Daoy (cell line): Measurements from ENCODE around the gene PPP1R2B. TPM values are rescaled to one million over a fixed set of nuclear protein-coding genes. Genes with fewer than 3 reads are reported as not detected.
"Not testable (repeated sequence)": the region's sequence is repeated elsewhere in the genome, so short reads cannot be mapped to it uniquely, and the experiment has no call there.

ENCODE experiments used
- DNase-seq: peaks from one replicate; pipeline ENCODE4 v3.0.0-alpha.2; 2015; ENCODE audit warnings: low read depth
- total RNA-seq: library from RNA; depleted of rRNA; stranded (reverse); fragments of >200 nt; shearing (Covaris generic); gene quantifications from 2 replicates; pipeline ENCODE4 v1.2.3, GENCODE V29; 2014; rRNA removed

The PPP1R2B gene
- total RNA-seq: 0.06 and 1.5 TPM in 2 replicates

DNA sequence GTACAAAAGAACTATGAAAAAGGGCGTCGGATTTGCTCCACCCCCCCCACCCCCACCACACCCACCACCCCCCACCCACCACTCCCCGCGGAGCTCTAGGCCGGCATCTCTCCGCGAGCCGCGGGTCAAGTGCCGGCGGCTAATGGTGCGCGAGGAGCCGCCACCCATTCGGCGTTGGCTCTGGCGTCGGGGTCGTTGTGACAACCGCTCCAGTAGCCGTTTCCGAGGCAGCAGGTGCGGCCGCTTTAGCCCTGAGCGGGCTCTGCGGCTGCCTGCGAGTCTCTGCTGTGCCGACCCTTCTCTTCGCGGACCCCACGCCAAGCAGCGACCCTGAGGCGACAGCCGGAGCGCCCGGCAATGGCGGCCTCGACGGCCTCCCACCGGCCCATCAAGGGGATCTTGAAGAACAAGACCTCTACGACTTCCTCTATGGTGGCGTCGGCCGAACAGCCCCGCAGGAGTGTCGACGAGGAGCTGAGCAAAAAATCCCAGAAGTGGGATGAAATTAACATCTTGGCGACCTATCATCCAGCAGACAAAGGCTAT, at the start of gene PPP1R2B:
Gene PPP1R2B (plus strand): TSS at position 90 of the 546 bp plus-strand sequence. CDS start 268 bp downstream, at position 358.
- peak; percentile 7 for DNase-seq

DNA sequence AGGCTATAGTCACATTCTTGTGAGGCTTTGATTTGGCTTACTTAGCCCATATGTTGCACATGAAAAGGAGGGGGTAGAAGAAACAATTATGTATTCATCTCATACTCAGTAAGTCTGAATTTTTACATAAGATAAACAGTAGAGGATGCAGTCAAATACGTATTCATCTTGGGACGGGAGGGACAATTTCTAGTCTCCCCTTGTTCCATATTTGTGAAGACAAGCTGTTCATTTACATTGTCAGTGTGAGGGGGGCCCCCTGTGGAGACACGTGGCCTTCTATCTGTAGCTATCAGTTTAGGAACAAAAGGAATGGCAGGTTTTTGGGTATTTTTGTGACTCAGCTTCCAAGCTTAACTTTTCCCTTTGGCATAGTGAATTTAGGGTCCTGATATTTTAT, 49.2 kb upstream of the PPP1R2B start:
- no peak for DNase-seq

DNA sequence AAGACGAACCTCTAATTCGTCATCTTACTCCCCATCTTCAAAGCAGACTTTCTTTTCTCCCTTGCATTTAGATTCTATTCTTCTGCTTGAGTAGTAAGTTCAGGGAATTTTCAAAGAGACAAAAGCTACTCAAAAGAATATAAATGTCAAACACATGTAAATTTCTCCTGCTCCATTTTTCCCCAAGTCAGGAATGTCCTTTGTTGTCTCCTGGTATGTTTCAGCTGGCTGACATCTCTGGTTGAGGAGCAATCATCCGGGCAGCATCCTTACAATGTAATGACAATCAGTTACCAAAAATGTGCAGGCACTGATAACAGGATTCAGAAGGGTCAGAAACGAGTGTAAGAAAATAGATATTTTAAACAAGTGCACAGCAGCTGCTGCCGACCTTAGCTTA, 47.6 kb upstream of the PPP1R2B start:
- DNase-seq: no peak

DNA sequence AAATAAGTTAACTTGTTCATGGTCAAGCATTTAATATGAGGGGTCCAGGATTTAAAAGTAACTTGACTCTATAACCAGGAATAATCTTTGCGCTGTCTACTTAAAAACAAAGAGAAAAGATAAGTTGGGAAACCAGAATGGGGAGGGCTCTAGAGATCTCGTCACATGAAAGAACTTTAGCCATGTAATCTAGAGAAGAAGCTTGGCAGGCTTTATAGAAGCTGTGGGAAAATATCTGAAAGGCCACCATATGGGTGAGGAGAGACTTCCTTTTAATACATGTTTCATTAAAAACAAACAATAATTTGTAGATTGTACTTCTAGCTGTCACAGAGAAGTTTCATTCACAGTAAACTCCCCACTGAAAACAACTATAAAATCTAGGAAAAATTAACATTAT, 46.7 kb upstream of the PPP1R2B start:
- no peak for DNase-seq

DNA sequence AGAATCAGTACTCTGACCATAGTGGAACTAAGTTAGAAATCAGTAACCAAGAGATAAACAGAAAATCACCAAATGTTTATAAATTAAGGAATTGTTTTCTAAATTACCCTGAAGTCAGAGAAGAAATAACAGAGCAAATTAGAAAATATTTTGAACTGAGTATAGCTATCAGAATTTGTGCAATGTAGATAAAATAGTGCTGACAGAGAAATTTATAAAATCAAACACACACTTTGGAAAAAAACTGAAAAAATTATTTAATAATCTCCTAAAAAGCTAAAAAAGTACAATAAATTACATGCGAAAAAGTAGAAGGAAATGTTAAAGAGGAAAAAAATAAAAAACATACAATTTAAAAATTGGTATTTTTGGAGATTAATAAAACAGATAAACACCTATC, 37.1 kb upstream of the PPP1R2B start:
- DNase-seq: no peak

DNA sequence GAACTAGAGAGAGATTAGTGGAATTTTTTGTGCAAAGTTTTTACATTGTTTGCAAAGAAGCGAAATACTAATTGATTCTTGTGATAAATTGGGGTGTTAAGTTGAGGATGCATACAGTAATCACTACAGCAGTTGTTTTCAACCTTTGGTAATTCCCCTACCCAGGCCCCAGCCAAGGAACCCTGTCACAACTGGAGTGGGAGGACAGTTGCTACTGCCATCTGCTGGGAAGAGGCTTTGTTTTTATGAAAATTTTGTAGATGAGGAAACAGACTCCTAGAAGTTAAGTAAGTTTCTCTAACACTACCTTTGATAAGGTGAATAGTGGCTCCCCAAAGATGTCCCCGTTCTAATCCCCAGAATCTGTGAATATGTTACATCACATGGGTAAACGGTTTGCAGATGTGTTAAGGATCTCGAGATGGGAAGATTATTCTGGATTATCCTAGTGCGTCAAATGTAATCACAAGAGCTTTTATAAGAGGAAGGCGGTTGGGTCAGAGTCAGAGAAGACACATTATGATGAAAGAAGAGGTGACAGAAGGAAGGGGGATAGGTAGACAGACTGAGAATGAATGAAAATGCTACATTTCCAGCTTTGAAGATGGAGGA, 34.0 kb upstream of the PPP1R2B start:
- DNase-seq: peak; percentile 26

DNA sequence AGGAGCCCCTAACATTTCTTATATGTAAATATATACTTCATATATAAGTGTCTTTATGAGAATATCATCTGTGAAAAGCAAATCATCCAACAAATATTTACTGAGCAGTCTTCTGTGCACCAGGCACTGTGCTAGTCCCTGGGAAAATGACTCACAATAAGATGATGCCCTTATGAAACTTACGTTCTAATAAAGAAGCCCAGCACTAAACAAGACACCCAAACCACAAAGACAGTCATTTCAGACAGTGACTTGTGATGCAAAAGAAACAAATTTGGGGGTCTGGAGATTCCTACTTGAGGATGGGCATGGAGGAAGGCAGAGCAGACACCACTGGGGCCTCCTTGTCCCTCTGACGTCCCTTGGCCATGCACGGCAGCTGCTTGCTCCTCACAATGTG, 30.6 kb upstream of the PPP1R2B start:
- DNase-seq: no peak

DNA sequence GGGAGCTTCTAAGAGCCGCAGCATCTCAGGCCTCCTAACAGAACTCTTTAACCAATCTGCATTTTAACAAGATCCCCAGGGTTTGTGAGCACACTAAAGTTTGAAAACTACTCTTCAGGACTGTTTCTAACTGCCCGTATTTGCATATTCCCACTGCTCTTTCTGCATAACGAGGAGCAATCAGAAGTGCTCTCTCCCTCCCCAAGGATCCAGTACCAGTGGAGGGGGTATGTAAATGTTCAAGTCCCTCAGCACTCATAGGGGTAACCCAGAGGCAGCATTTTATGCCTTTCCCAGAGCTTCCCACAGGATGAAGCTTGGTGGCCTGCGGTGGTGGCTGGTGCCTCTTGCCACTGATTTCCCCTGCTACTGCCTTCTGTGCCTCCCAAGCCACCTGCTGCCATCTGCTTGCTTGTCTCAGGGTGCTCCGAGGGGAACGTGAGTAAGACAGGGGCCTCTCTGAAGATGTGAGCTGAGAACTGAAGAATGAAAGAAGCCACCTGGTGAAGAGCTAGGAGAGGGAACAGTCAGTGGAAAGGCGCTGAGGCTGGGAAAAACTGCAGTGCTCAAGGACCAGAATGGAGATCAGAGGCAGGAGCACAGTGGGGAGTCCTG, 30.0 kb upstream of the PPP1R2B start:
- no peak for DNase-seq

DNA sequence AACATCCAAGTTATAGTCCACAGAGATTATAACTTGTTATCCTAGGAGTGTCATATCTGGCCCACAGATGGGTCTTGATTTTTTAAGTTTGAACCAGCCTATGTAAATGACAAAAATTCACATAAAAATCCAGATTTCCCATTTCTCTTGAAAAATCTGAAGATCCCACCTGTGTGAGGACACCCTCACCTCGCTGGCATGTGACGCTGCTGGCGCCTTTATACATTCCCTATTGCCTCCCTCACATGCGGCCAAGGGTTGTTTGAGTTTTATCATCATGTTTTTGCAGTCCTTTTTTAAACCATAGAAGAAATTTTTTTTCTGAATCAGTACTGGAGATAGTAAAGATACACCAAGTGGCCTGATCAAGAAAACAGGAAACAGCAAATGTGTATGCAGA, 25.9 kb upstream of the PPP1R2B start:
- DNase-seq: no peak

DNA sequence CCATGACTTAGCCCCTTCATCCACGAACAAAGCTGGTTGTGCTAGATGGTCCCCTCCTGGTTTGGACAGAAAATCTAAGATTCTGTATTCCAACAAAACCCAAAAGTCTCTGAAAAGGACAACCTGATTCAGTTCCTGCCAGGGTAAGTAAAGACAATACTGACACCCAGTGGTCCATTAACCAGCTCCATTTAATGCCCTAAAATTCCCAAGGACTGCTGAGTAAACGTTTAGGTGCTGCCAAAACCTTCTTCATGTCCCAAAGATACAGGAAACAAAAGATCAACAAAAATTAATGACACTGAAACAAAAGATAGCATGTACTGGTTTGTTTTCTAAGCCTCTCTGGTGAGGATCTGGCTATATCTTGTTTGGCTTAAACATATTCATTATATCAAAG, 25.3 kb upstream of the PPP1R2B start:
- DNase-seq: peak; percentile 33

DNA sequence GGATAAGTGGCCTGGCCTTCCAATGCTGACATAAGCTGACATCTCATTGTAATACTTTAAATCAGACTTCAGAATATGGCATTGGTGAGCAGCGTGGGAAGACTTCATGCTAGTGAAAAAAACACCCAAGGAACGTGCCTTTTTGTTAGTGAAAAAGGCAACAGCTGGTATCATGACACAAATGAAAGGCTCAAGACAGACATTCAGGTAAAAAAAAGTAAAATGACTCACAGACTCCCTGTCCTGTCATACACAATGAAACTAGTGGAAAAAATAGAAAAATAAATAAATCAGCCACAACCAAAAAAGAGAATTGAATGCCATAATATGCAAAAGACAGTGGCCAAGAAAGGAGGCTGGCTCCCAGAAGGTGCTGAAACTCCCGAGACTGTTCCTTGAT, 24.4 kb upstream of the PPP1R2B start:
- DNase-seq: no peak

DNA sequence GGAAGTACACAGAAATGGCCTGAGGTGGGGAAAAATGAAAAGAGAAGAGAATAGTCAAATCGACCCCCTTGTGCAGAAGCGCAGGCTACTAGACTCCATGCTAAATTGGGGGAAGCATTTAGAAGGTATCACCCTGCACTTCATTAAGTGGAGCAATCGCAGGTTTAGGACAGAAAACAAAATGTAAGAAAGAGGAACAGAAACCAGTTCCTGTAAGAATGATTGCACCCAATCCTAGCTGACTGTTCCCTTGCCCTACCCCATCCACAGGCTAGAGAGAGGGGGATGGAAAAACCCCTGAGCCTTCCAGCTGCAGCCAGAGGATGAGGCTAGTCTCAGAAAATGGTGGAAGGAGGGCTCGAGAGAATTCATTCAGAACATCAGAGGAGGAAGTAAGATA, 23.9 kb upstream of the PPP1R2B start:
- no peak for DNase-seq

DNA sequence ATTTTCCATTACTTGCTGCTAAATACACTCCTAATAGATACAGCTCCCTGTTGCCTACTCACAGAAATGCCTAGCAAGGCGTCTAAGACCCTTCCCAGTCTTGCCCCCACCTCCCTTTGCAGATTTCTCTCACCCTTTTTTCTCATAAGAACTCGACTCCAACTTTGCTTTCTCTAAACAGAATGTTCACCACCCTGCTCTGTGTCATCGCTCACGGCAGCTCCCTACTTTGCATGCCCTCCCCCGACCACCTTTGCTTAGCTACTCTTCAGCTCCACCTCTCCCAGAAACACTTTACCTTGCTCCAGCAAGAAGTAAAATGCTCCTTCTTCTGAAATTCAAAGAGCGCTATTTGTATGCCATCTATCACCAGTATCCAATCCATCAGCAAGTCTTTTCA, 15.2 kb upstream of the PPP1R2B start:
- no peak for DNase-seq

DNA sequence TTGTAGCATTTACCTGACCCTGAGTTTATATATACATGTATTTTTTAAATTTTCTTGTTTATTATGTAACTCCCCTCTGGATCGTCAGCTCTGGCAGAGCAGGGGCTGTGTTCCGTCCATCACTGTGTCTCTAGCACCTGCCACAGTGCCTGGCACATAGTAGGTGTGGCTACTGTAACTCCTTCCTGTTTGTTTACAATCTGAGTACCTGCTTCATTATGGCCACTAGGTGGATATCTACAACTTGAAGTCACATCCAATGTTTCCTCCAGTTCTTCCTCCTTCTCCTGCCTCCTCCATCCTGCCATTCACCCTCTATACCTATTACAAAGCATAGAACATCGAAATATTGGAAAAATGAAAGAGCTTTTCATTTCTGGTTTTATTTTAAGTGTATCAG, 14.2 kb upstream of the PPP1R2B start:
- no peak for DNase-seq

DNA sequence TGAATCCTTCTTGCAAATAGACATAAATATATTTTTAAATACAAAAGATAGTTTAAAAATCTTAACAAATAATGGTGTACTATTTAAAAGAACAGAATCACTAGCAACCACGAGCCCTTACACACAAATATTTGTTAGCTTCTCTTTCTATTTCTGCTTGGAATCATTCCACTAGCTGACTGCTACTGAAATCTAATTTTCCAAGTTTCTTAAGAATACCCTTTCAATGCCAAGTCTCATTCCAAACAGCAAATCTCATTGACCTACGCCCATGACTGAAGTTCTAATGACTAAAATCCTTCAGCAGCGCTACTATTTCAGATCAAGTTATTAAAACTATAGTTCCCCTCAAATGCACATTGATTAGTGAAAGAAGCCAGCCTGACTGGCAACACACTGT, 13.2 kb upstream of the PPP1R2B start:
- DNase-seq: no peak

DNA sequence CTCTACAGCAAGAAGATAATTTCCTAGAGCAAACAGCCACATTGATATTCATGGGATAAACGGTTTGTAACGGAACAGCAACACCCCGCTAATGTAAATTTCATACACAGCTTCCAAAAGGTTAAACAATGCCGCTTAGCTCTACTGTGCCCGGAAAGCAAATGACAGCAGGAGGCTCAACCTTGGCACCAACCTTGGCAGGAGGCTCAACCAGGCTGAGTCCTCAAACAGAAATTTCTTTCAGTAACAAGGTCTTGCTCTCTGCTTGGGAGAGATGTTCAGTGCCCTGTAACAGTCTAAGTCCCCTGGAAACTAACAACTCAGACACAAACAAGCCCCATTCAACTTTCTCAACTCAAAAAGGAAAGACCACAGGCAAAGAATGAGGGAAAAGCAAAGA, 11.1 kb upstream of the PPP1R2B start:
- no peak for DNase-seq

DNA sequence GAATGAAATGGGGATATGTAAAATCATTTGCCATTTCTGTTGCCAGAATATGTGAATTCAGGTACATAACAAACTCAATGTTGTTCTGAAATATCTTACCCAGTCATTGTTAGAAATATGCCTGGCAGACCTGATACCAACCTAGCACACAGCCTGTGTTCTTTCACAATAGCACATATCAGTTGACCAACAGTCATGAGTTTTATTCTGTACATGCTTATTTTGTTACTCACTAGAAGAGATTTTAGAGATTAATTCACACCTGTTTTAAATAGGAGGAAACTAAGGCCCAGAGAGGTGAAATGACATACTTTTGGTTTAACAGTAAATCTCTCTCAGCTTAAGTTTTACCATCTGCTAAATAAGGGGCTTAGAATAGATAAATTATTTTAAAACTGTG, 8.4 kb upstream of the PPP1R2B start:
- DNase-seq: no peak

DNA sequence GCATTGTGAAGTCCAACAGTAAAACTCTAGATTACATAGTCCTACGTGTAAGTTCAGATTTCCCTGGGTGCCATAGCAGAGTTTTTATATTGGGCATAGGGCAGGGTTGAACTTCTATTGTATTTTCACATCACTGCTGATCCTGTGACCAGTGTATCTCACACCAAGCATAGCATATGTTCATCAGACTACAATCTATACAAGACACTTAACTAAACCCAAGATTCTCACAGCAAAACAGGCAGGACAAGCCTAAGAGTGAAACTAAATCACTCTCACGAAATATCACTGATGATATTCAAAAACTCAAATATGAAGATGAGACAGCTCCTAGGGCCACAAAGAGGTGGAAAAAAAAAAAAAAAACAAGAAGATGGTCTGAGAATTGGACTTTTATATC, 3.2 kb upstream of the PPP1R2B start:
- no peak for DNase-seq

DNA sequence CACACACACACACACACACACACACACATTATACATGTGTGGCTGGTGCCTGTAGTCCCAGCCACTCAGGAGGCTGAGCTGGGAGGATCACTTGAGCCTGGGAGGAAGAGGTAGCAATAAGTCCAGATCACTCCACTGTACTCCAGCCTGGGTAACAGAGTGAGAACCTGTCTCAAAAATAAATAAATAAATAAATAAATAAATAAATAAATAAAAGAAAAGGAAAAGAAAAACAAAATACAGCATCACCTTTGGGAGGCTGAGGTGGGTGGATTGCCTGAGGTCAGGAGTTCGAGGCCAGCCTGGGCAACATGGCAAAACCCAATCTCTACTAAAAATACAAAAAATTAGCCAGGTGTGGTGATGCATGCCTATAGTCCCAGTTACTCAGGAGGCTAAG, 1.6 kb upstream of the PPP1R2B start:
- not testable (repeated sequence) for DNase-seq

DNA sequence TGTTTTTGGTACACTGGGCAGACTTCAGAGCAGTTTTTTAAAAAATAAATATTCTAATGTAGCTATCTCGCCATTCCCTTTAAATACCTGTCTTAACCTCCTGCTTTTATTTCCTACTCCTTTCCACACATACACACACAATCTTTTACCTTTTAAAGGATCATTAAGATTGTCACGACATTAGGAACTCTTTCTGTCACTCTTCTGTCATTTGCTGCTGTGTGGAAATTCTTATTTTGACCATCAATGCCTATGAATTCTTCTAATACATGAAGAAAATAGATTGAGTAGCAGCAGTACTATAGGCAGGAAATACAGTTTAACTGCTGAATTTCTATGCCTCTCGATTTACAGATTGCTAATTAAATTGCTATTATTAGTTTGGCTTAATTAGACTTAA, 1.8 kb downstream of the PPP1R2B start:
- DNase-seq: no peak

DNA sequence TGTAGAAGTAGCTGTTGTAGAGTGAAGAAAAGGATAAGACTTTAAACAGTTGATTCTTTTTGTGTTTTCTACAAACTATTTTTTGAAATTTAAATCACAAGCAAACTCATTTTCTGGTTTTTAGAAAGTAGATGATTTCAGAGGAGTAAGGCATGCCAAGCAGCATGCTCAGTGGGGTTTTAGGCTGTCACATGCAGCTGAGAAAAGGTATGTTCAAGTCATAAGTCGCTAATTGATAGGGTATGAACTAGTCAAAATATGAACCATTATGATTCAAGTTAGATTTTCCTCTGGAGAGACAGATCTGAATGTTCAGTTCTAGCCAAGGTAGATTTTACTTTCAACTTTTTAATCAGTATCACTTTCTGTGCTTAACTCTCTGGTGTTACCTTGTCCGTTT, 3.0 kb downstream of the PPP1R2B start:
- not testable (repeated sequence) for DNase-seq

DNA sequence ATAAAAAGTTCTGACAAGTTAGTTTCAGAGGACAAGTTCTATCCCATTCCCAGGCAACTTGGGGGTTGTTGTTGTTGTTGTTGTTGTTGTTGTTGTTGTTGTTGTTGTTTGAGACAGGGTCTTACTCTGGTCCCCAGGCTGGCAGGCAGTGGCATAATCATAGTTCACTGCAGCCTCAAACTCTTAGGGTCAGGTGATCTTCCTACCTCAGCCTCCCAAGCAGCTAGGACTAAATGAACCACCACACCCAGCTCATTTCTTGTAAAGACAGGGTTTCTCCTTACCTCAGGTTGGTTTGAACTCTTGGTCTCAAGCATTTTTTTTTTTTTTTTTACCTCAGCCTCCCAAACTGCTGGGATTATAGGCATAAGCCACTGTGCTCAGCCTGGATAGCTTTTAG, 15.3 kb downstream of the PPP1R2B start:
- no peak for DNase-seq

DNA sequence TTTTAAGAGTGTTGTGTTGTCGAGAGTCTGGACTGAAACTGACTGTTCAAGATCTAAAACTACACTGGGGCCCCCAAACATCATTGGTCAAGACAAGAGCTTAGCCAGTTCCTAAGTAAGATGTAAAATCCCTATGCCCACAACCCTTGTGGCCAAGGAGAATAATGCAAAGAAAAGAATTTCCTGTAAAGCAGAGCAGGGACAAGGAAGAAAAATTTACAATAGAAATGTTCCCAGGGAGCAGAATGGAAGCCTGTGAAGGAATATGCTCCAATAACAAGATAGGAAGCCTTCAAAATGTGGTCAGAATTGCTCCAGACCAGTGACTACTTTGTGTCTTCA, 20.4 kb downstream of the PPP1R2B start:
- DNase-seq: no peak

DNA sequence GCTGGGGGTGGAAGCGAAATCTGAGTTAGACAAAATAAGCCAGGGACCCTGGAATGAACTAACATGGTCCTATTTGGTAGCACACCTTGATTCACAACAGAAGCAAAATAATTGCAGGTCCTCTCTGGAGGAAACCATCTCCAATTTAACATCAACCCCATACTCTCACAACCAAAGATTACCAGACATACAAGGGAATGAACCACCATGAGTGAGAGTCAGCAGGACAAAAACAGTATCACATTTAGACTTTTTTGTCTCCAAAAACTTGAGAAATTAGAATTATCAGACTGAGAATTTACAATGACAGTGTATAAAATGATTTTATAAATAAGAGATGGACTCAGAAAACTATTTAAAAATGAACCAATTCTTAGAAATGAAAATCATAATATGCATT, 21.1 kb downstream of the PPP1R2B start:
- DNase-seq: no peak
